Measurements from ENCODE around the gene SPRTN. TPM values are rescaled to one million over a fixed set of nuclear protein-coding genes. Genes with fewer than 3 reads are reported as not detected.

SPRTN gene
- total and polyA plus RNA-seq, 5 experiments from 2014 or later: 10.4 to 16.3 (median 10.9) TPM

DNA sequence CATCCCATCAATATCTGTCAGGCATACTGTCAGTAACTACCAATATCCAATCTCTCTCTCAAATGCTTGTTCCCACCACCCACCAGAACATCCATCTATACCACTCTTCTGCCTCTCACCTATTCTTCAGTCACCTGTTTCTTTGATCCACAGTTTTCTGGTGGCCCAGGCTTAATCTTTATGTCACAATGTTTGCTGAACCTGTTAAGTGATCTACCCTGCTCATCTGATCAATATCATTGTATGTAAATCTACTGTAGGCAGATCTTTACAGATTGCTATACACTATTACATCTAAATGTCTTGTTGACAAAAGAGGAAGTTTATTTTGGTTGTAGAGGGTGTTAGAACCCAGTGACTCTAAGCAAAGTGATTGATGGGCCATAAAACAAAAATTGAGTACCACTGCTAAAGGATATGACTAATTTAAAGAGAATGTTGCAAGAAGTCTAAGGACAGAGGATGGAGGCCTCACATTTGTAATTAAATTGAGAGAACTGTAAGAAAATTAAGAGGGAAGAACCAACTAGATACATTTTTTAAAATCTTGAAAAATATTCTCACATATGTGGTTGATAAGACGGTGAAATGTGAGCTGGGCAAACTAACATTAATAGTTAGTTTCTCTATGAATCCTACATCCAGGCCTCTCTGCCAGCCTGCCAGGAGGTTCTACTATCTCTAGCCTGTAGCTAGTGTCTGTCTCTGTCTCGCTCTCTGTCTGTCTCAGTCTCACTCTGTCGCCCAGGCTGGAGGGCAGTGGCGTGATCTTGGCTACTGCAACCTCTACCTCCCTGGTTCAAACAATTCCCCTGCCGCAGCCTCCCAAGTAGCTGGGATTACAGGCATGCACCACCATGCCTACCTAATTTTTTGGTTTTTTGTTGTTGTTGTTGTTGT is 49.9 kb downstream of the SPRTN start:
- POLR2A ChIA-PET: interaction anchor here (0.7 kb wide), 1 partner anchor 112 kb away, joined by 6 read pairs; no protein-coding TSS in a partner anchor
- Mint-ChIP-seq H3K27ac (peak overlapping the region in 1 of 10 donors; percentile 22), H3K27me3 (no peaks in the 10 kb centered on the region), H3K4me3 (no peak overlapping the region), H3K9me3 (no peaks in the 10 kb centered on the region), H3K36me3 (peaks cover 0 to 7% (median 1%) of the 10 kb centered on the region in 3 donors), H3K4me1 (peaks cover 11 to 43% (median 39%) of the 10 kb centered on the region in 4 donors)
- DNase-seq: no peak
- ATAC-seq: no peak

DNA sequence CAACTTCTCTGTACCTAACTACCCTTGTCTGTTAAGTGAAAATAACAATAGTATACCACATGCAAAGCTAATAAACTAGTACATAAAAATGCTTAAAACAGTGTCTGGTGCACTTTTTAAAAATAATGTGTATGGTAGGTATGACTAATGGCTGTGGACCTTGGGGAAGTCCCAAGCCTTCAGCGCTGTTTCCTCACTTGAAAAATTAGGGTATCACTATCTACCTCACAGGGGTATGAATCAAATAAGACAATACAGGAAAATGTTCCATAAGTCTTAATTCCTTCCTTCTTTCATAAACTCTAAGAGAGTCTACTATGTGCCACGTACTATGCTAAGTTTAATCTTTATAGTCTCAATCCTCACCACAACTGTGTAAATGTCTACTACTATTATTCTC is 52.0 kb downstream of the SPRTN start:
- ATAC-seq (no peak), DNase-seq (no peak)
- H3K4me1 Mint-ChIP-seq: peaks cover 20 to 56% (median 53%) of the 10 kb centered on the region in 4 donors
- H3K27me3 Mint-ChIP-seq: no peaks in the 10 kb centered on the region
- H3K36me3 Mint-ChIP-seq: peaks cover 0 to 7% (median 1%) of the 10 kb centered on the region in 3 donors
- H3K27ac Mint-ChIP-seq: peak overlapping the region in 2 of 10 donors; percentile 2 to 18
- H3K9me3 Mint-ChIP-seq: no peaks in the 10 kb centered on the region
- H3K4me3 Mint-ChIP-seq: no peak overlapping the region
- POLR2A ChIA-PET: no interaction called here

DNA sequence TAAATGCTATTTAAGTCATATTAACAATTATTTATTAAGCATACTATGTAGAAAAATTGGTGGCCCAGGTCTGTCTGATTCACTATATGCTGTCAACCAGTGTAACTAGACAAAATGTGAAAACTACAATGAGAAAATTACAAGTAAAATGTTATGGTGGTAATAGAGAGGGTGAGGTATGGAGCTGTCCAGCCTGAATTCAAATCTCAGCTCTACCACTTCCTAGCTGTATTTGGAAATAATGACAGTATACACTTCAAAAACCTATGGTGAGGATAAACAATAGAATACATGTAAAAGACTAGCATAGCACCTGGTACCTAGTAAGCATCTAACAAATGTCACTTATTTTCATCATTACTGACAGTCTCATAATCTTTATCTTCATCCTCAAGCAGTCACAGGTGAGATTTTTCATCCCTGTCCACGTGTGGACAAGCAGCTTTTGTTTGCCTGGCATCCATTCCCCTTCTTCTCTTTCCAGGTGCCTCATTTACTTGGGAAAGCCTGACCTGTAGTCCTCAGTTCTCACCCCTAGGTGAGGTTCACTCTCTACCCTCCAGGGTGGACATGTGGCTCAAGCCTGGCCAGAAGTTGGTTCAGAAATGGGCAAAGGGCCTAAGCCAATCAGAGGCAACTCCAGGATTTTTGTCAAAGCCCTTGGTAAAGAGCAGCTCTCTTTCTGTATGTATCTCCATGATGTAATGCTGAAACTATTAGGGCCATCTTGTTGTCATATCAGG is 54.5 kb downstream of the SPRTN start:
- Mint-ChIP-seq H3K36me3 (peaks cover 0 to 14% (median 1%) of the 10 kb centered on the region in 3 donors), H3K27ac (no peak overlapping the region), H3K27me3 (no peaks in the 10 kb centered on the region), H3K4me1 (peaks cover 31 to 71% (median 69%) of the 10 kb centered on the region in 4 donors), H3K9me3 (no peaks in the 10 kb centered on the region), H3K4me3 (no peak overlapping the region)
- DNase-seq: no peak
- POLR2A ChIA-PET: no interaction called here
- no peak for ATAC-seq

DNA sequence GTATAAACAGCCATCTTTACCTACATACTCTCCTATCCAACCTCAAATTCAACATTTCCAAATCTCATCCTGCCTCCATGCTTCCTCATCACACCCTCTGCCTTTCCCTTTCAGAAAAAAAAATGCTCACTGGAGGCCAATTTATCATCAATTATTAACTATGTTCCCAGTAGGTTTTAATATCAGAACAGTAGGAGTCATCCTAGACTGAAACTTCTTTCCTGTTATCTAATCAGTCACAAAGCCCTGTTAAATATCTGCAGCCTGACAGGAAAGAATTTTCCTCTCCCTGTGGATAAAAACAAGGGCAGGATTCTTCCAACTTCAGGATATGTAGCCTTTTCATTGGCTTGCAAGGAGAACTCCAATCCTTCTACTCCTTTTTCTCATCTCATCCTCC is 55.6 kb downstream of the SPRTN start:
- DNase-seq (no peak), ATAC-seq (no peak)
- no peaks in the 10 kb centered on the region for H3K9me3 Mint-ChIP-seq
- peak overlapping the region in 3 of 10 donors; percentile 0 to 85 (median 56) for H3K27ac Mint-ChIP-seq
- H3K4me3 Mint-ChIP-seq: no peak overlapping the region
- peaks cover 32 to 71% (median 68%) of the 10 kb centered on the region in 4 donors for H3K4me1 Mint-ChIP-seq
- POLR2A ChIA-PET: interaction anchor here (0.7 kb wide), 1 partner anchor 67 kb away, joined by 4 read pairs; no protein-coding TSS in a partner anchor
- no peaks in the 10 kb centered on the region for H3K27me3 Mint-ChIP-seq
- peaks cover 0 to 14% (median 1%) of the 10 kb centered on the region in 3 donors for H3K36me3 Mint-ChIP-seq

DNA sequence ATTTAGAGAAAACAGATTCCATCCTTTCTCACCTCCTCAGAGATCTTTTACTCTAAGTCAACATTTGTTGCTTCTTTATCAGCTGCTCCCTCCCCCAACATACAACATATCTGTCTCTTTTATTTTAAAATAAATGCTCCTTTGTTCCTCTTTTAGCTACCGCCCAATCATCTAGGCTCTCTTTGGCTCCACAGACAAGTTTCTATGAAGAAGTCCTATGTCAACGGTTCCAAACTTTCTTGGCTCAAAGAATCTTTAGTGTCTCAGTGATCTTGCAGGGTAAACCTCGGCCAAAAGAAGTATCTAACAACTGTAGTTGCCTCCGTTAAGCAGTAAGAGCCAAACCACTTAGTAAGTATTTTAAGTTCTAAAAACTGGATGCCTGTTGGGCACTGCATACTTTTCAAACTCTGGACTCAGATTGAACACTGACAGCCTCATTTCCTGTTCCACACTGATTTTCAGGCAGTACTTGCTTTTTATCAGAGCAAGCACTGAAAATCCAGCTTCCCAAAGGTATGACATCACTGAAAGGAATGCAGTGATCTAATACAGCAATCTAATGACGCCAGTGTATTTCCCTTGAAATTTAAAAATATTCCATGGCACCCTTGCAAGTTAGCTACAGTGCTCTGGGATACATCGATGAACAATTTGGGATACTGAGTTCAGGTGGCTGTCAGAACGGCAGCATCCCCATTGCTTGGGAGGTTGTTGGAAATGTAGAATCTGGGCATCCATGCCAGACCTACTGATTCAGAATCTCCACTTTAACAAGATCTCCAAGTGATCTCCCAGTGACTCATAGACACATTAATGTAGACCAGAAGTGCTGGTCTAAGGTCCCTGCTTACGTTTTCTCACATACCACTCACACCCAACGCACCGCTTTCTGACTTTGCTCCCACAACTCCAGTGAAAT is 57.2 kb downstream of the SPRTN start:
- Mint-ChIP-seq H3K27ac (peak overlapping the region in 5 of 10 donors; percentile 3 to 59 (median 45)), H3K27me3 (no peaks in the 10 kb centered on the region), H3K4me1 (peaks cover 36 to 78% (median 69%) of the 10 kb centered on the region in 4 donors), H3K9me3 (no peaks in the 10 kb centered on the region), H3K36me3 (peaks cover 0 to 11% (median 0%) of the 10 kb centered on the region in 3 donors), H3K4me3 (peak overlapping the region in 3 of 10 donors; percentile 4 to 59 (median 5))
- POLR2A ChIA-PET: interaction anchor here (0.7 kb wide), 1 partner anchor 208 kb away, joined by 4 read pairs; no protein-coding TSS in a partner anchor
- no peak for ATAC-seq
- no peak for DNase-seq

DNA sequence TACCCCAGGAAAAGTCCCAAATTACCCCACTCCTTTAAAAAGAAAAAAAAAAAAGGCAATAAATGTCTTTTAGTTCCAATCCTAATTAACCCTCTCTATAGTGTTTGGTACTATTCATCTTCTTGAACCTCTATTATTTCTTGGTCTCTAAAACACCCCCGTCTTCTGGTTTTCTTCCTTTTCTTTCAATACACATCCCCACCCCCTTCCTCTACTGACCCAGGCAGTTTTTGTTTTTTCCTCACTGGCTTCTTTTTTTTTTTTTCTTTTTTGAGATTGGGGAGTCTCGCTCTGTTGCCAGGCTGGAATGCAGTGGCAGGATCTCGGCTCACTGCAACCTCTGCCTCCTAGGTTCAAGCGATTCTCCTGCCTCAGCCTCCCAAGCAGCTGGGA is 57.9 kb downstream of the SPRTN start:
- H3K4me1 Mint-ChIP-seq: peaks cover 35 to 71% (median 69%) of the 10 kb centered on the region in 4 donors
- peak overlapping the region in 4 of 10 donors; percentile 3 to 59 (median 38) for H3K27ac Mint-ChIP-seq
- DNase-seq (no peak), ATAC-seq (no peak)
- H3K36me3 Mint-ChIP-seq: peaks cover 0 to 11% (median 0%) of the 10 kb centered on the region in 3 donors
- peak overlapping the region in 4 of 10 donors; percentile 4 to 59 (median 16) for H3K4me3 Mint-ChIP-seq
- no peaks in the 10 kb centered on the region for H3K9me3 Mint-ChIP-seq
- POLR2A ChIA-PET: interaction anchor here (0.7 kb wide), 1 partner anchor 209 kb away, joined by 4 read pairs; no protein-coding TSS in a partner anchor
- H3K27me3 Mint-ChIP-seq: no peaks in the 10 kb centered on the region

DNA sequence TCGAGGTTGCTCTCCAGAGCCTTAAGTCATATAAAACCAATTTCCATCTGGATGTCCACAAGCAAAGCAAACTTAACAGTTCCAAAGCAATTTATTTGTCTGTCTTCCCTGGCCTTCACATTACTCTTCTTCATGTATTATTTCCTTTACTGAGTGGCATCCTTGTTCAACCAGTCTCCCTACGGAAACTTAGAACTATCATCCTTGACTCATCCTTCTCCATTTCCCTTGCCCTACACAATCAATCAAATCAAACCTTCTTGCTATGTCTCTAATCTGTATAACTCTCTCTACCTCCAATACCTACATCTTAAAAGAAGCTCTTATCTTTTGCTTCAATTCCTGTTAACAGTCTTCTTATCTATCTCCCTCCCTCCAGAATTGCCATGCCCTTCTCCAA is 58.5 kb downstream of the SPRTN start:
- Mint-ChIP-seq H3K36me3 (peaks cover 0 to 11% (median 0%) of the 10 kb centered on the region in 3 donors), H3K9me3 (no peaks in the 10 kb centered on the region), H3K27me3 (no peaks in the 10 kb centered on the region), H3K4me3 (peak overlapping the region in 1 of 10 donors; percentile 0), H3K27ac (peak overlapping the region in 3 of 10 donors; percentile 4 to 12 (median 4)), H3K4me1 (peaks cover 35 to 74% (median 70%) of the 10 kb centered on the region in 4 donors)
- ATAC-seq (no peak), DNase-seq (no peak)
- POLR2A ChIA-PET: no interaction called here

DNA sequence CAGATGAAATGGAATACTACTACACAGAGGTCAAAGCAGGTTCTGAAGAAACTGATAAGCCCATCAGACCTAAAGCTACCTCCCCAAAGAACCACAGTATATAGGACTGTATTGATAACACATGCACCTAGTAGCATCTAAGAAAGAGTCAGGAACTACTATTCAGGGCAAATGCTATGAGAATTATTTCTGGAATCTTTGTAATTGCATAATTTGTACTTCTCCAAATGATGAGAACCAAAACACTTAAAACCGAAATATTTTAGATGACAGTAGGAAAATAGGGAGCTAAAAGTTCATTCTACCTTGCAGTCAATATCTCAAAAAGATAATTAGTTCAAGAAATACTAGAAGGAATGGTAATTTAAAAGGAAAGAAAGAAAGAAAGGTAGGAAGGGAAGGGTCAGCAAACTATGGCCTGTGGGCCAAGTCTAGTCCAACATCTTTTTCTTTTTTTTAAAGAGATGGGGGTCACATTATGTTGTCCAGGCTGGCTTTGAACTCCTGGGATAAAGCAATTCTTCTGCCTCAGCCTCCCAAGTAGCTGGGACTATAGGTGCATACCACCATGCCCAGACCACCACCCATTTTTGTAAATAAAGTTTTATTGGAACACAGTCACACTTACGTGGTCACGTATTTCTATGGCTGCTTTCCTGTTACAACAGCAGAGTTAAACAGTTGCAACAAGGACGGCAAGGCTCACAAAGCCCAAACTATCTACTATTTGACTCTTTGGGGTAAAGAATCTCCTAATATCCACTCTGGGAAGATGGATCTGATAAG is 60.0 kb downstream of the SPRTN start:
- Mint-ChIP-seq H3K36me3 (peaks cover 0 to 15% (median 0%) of the 10 kb centered on the region in 3 donors), H3K4me3 (peak overlapping the region in 1 of 10 donors; percentile 17), H3K27me3 (no peaks in the 10 kb centered on the region), H3K4me1 (peaks cover 35 to 76% (median 66%) of the 10 kb centered on the region in 4 donors), H3K9me3 (no peaks in the 10 kb centered on the region), H3K27ac (no peak overlapping the region)
- POLR2A ChIA-PET: no interaction called here
- DNase-seq (no peak), ATAC-seq (no peak)

DNA sequence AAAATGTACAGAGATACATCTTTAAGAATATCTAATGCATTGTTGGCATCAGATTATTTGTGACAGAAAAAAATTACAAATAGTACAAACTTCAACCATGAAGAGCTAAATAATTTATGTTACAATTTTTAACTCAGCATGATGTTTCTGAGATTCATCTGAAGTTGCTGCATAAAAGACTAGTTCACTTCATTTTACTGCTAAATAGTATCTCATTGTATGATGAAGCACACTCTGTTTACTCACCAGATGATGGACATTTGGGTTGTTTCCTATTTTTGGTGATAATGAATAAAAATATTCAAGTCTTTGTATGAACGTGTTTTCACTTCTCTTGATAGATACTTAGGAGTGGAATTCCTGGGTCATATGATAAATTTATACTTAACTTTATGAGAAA is 63.4 kb downstream of the SPRTN start:
- no peak for ATAC-seq
- DNase-seq: no peak
- H3K4me1 Mint-ChIP-seq: peaks cover 23 to 63% (median 42%) of the 10 kb centered on the region in 4 donors
- H3K27ac Mint-ChIP-seq: no peak overlapping the region
- no peaks in the 10 kb centered on the region for H3K27me3 Mint-ChIP-seq
- H3K4me3 Mint-ChIP-seq: no peak overlapping the region
- no peaks in the 10 kb centered on the region for H3K9me3 Mint-ChIP-seq
- peaks cover 0 to 15% (median 5%) of the 10 kb centered on the region in 3 donors for H3K36me3 Mint-ChIP-seq
- POLR2A ChIA-PET: no interaction called here

DNA sequence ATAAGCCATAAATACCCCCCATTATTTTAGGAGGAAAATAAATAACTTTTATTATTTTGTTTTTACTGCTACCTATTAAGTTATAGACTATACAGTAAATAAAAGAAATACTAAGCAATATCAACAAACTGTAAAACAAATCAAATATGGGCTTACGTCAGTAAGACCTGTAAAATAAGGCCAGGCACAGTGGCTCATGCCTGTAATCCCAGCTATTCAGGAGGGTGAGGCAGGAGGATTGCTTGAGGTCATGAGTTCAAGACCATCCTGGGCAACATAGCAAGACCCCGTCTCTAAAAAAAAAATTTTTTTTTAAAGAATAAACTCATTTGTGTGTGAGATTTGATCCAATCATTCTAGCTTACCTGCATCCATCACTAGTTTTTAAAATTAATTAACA is 66.2 kb downstream of the SPRTN start:
- Mint-ChIP-seq H3K4me3 (no peak overlapping the region), H3K4me1 (peaks cover 5 to 45% (median 19%) of the 10 kb centered on the region in 4 donors), H3K27me3 (no peaks in the 10 kb centered on the region), H3K9me3 (no peaks in the 10 kb centered on the region), H3K27ac (no peak overlapping the region), H3K36me3 (peaks cover 0 to 9% (median 5%) of the 10 kb centered on the region in 3 donors)
- POLR2A ChIA-PET: interaction anchor here (0.6 to 0.7 kb wide), 2 partner anchors 16 to 587 kb away, joined by 3 to 4 read pairs; no protein-coding TSS in a partner anchor
- DNase-seq (no peak), ATAC-seq (no peak)

All from naive thymus-derived CD8-positive, alpha-beta T cell (primary cell).